ENCODE results near the gene MRPL28. TPM values are rescaled to one million over a fixed set of nuclear protein-coding genes. Genes with fewer than 3 reads are reported as not detected.

Gene MRPL28
- total RNA-seq, 4 donors from 2014 or later: 40.9 to 66.7 (median 52.7) TPM

DNA sequence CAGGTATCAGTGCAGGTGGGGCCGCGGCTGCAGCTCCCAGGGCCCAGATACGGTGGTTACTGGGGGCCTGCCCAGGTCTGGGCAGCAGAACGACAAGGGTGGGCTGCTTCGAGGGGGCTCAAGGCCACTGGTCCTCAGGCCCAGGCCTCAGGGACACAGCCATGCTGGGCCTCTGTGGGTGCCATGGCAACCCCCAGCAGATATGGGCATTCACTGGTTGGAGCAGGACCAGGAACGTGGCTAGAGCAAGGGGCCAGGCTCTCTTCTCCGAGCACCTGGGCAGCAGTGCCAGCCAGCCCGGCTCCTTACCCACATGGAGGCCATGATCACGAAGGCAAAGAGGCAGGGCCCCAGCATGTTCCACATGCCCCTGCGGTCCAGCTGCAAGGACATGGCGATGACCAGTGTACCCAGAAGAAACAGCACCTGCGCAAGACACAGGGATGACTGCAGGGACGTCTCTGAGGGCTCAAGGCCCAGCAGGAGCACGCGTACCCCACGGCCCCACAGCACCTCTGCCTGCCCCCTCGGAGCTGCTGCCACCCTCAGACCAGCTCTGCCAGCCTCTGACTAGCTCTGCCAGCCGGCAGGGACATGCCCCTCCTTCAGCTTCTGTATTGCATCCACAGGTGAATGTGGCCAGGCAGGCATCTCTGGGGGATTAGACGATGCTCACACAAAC, 2.1 kb upstream of the MRPL28 start:
- DNase-seq (ENCODE audit: low spot score in 2 of 2): no peak
- TF ChIP-seq EP300 (IDR thresholded peaks at IDR 0.05): no peak
- Histone ChIP-seq H3K36me3 (peaks cover 67% of the 10 kb centered on the region), H3K27ac (no peak overlapping the region), H3K4me1 (peaks cover 20% of the 10 kb centered on the region), H3K27me3 (no peaks in the 10 kb centered on the region), H3K9me3 (no peaks in the 10 kb centered on the region), H3K4me3 (no peak overlapping the region)
- 98% methylated on average over 12 of the region's 19 CpGs for WGBS

DNA sequence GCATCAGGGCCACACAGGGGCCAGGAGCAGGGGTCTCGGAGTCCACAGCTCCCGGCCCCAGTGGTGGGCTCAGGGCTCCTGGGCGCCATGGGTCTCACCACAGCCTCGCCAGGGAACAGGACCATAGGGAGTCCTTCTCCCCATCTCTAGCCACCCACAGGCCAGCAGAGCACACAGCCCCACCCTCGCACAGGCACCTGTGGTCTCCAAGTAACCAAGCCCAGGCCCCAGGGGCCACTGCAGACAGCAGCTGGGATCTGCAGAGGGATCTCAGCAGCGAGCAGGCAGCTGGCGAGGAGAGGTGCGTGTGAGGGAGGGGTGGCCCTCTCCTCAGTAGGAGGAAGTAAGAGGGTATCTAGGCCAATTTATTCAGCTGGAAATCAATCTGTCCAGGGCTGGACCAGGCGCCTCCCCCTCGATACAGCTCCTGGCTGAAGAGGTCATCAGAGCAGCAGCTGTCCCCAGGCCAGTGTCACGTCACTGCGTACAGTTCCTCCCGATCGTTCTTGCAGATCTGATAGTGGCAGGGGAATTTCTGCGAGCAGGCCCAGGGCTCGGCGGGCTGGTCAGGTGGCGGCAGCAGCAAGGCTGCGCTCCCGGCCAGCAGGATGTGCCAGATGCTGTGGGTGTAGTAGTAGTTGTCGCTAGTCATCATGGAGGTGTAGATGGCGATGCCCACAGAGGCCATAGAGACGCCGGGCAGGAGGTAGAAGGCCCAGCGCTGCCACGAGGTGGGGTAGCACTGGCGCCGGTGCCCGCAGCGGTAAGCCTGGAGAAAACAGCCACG, 1.4 kb upstream of the MRPL28 start:
- H3K9me3 ChIP-seq: no peaks in the 10 kb centered on the region
- no peak for TF ChIP-seq POLR2A (IDR thresholded peaks at IDR 0.05)
- TF ChIP-seq POLR2AphosphoS5 (IDR thresholded peaks at IDR 0.05): no peak
- H3K4me1 ChIP-seq: peaks cover 20% of the 10 kb centered on the region
- H3K36me3 ChIP-seq: peaks cover 67% of the 10 kb centered on the region
- H3K27me3 ChIP-seq: no peaks in the 10 kb centered on the region
- no peak overlapping the region for H3K27ac ChIP-seq
- peak in 1 of 2 donors; percentile 62 for DNase-seq (ENCODE audit: low spot score in 2 of 2)
- 80% methylated on average over 21 of the region's 31 CpGs for WGBS
- no peak overlapping the region for H3K4me3 ChIP-seq

DNA sequence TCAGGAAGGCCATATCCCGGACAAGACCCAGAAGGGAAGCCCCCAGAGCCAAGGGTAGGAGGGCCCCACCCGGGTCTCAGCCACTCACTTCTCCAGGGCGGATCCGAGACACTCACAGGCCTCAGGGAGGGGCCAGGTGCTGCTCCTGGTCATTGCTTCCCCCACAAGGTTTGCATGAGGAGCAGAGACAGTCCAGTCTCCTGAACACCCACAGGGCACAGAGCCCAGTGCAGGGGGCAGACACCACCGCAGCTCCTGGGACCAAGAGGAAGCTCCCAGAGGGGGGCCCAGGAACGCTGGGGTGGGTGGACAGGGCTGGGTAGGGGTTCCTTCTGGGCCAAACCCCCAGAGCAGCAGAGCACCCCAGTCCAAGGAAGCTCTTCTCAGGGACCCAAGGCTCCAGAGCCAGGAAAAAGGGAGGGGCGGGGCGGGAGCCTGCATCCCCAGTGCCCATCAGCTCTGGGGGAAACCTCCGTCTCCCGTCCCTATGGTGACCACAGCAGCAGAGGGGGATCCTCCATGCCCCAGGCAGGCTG, 709 bp upstream of the MRPL28 start:
- DNase-seq (ENCODE audit: low spot score in 2 of 2): peak; percentile 72 to 78
- Histone ChIP-seq H3K4me3 (peak overlapping the region; percentile 58), H3K9me3 (no peaks in the 10 kb centered on the region), H3K27ac (peak overlapping the region; percentile 39), H3K36me3 (peaks cover 65% of the 10 kb centered on the region), H3K27me3 (no peaks in the 10 kb centered on the region), H3K4me1 (peaks cover 20% of the 10 kb centered on the region)
- 62% methylated on average over 10 of the region's 10 CpGs for WGBS
- TF ChIP-seq EP300 (IDR thresholded peaks at IDR 0.05) (no peak), POLR2A (IDR thresholded peaks at IDR 0.05) (no peak), POLR2AphosphoS5 (IDR thresholded peaks at IDR 0.05) (no peak)
- TF ChIP-seq, protein P1, sequence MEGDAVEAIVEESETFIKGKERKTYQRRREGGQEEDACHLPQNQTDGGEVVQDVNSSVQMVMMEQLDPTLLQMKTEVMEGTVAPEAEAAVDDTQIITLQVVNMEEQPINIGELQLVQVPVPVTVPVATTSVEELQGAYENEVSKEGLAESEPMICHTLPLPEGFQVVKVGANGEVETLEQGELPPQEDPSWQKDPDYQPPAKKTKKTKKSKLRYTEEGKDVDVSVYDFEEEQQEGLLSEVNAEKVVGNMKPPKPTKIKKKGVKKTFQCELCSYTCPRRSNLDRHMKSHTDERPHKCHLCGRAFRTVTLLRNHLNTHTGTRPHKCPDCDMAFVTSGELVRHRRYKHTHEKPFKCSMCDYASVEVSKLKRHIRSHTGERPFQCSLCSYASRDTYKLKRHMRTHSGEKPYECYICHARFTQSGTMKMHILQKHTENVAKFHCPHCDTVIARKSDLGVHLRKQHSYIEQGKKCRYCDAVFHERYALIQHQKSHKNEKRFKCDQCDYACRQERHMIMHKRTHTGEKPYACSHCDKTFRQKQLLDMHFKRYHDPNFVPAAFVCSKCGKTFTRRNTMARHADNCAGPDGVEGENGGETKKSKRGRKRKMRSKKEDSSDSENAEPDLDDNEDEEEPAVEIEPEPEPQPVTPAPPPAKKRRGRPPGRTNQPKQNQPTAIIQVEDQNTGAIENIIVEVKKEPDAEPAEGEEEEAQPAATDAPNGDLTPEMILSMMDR (IDR thresholded peaks at IDR 0.05): no peak

DNA sequence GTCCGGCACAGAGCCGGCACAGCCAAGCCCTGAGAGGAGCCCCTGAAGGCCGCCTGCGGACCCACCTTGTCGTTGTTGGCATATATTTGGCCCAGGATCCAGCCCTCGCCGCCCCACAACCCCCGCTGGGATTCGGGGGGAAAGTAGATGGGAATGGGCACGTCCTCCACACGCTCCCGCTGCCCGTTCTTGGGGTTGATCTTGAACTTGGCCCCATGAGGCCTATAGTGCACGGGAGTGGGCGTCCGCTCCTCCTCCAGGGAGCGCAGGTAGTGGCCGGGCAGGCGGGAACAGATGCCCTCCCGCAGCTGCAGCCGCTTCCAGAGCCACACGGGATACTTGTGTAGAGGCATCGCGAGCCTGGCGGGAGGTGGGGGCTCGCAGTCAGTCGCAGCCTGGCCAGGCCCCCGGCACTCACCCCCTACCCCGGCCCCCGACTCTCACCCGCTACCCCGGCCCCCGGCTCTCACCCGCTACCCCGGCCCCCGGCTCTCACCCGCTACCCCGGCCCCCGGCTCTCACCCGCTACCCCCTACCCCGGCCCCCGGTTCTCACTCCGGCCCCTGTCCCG, 387 bp downstream of the MRPL28 start:
- Histone ChIP-seq H3K27ac (no peak overlapping the region), H3K4me1 (peaks cover 20% of the 10 kb centered on the region)
- 59% methylated on average over 17 of the region's 44 CpGs for WGBS

DNA sequence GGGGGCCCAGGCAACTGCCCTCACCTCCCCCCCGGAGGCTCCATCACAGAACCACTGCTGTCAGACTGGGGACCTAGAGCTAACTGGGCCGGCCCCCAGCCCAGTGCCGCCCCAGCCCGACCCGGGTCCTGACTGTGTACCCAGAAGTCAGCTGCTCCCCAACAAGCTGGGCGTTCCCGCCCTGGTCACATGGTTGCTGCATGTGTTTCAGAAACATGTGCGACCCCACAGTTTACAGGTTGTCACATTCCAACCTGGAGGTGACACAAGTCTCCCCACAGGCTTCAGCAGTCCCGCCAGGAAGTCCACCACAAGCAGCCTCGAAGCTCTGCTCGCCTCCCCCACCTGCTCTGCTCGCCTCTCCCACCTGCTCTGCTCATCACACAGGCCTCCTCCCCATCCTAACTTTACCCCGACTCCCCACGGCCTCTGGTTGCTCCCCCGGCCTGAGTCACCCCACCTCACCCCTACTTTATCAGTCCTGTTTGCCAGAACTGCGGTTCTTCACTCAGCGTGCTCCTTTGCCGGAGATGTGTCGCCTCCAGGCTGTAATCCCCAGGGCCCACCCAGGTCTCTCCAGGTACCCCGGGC, 968 bp downstream of the MRPL28 start:
- H3K27me3 ChIP-seq: no peaks in the 10 kb centered on the region
- WGBS: 73% methylated on average over 19 of the region's 20 CpGs
- H3K36me3 ChIP-seq: peaks cover 50% of the 10 kb centered on the region
- H3K4me3 ChIP-seq: peak overlapping the region; percentile 58
- peaks cover 20% of the 10 kb centered on the region for H3K4me1 ChIP-seq
- DNase-seq (ENCODE audit: low spot score in 2 of 2): peak in 1 of 2 donors; percentile 60
- no peaks in the 10 kb centered on the region for H3K9me3 ChIP-seq
- no peak for TF ChIP-seq EP300 (IDR thresholded peaks at IDR 0.05)
- TF ChIP-seq, protein P1 (IDR thresholded peaks at IDR 0.05): no peak
- TF ChIP-seq POLR2A (IDR thresholded peaks at IDR 0.05): no peak
- TF ChIP-seq POLR2AphosphoS5 (IDR thresholded peaks at IDR 0.05): no peak
- H3K27ac ChIP-seq: no peak overlapping the region

More for the DNA sequence above, 387 bp downstream of the MRPL28 start:
- no peak for TF ChIP-seq POLR2AphosphoS5 (IDR thresholded peaks at IDR 0.05)
- TF ChIP-seq POLR2A (IDR thresholded peaks at IDR 0.05): no peak
- TF ChIP-seq, protein P1 (IDR thresholded peaks at IDR 0.05): no peak
- no peak for TF ChIP-seq EP300 (IDR thresholded peaks at IDR 0.05)
- peak overlapping the region; percentile 58 for H3K4me3 ChIP-seq
- H3K27me3 ChIP-seq: no peaks in the 10 kb centered on the region
- DNase-seq (ENCODE audit: low spot score in 2 of 2): peak in 1 of 2 donors; percentile 63
- no peaks in the 10 kb centered on the region for H3K9me3 ChIP-seq
- peaks cover 55% of the 10 kb centered on the region for H3K36me3 ChIP-seq
